Endothelial cell of umbilical vein (primary cell): Measurements from ENCODE around the gene KCTD16. TPM values are rescaled to one million over a fixed set of nuclear protein-coding genes. Genes with fewer than 3 reads are reported as not detected.

Source experiments
- BruUV-seq: library from RNA; stranded (reverse); fragments of 400-500 nt; replicated peaks from 2 replicates; lab custom pipeline; 2021; lab: Mats Ljungman, UMichigan
- CTCF ChIA-PET: fragments of 300-600, 350-600 bp; sonication (Branson Sonifier 250); formaldehyde crosslinking; loops from one replicate; lab custom pipeline; 2021; ENCODE audit warnings: antibody characterized with exemption, inconsistent platforms; lab: Charles Lee
- POLR2A ChIA-PET: fragments of 300-600, 350-600 bp; sonication (Branson Sonifier 250); formaldehyde crosslinking; loops from one replicate; lab custom pipeline; 2021; ENCODE audit warnings: antibody characterized with exemption, inconsistent platforms; lab: Charles Lee
- DNase-seq: peaks from one replicate; pipeline ENCODE4 v3.0.0-alpha.2; 2011; ENCODE audit warnings: low read depth, low spot score
- FAIRE-seq: peaks from 2 replicates; lab custom pipeline; 2011; peaks lifted over from hg19 to GRCh38; lab: Jason Lieb, UNC
- H2AFZ ChIP-seq: 2 replicates; pipeline ENCODE4 v1.6.0; 2012; ENCODE audit warnings: low read depth, low read length, control low read depth, inconsistent platforms
- H3K27ac ChIP-seq: 2 replicates; pipeline ENCODE4 v1.5.1; 2011; ENCODE audit warnings: low read depth, mild to moderate bottlenecking, control low read depth, low read length, moderate library complexity; ENCODE audit not compliant: insufficient read depth
- H3K27me3 ChIP-seq, 2 experiments: 2 replicates each; pipeline versions ENCODE4 v1.6.0 to v1.6.1; 2011; ENCODE audit warnings: low read length in 2 of 2, mixed read lengths in 1 of 2; ENCODE audit not compliant: control insufficient read depth in 2 of 2, insufficient read depth in 2 of 2
- H3K36me3 ChIP-seq, 2 experiments: 2 replicates in 1 of 2; 3 replicates in 1 of 2; pipeline ENCODE4 v1.5.1; 2011; ENCODE audit warnings: low read length in 2 of 2, mild to moderate bottlenecking in 1 of 2, moderate library complexity in 1 of 2; ENCODE audit not compliant: control insufficient read depth in 2 of 2, insufficient read depth in 2 of 2; ENCODE audit errors: extremely low read depth in 1 of 2
- H3K4me1 ChIP-seq: 3 replicates; pipeline ENCODE4 v1.5.1; 2011; ENCODE audit warnings: mild to moderate bottlenecking, low read length; ENCODE audit not compliant: control insufficient read depth, insufficient read depth; ENCODE audit errors: extremely low read depth
- H3K4me2 ChIP-seq: 2 replicates; pipeline ENCODE4 v1.6.1; 2011; ENCODE audit warnings: low read length, control low read depth, mixed read lengths; ENCODE audit not compliant: insufficient read depth
- H3K4me3 ChIP-seq, 3 experiments: fragments of 200-600 bp in 1 of 3; sonication (generic), shearing (Covaris generic) in 1 of 3; replicated peaks in 1 of 3; 2 replicates each; pipeline ENCODE4 v1.5.1; 2011 to 2016; ENCODE audit warnings: control low read depth in 3 of 3, low read length in 3 of 3, mild to moderate bottlenecking in 2 of 3, inconsistent platforms in 1 of 3, low read depth in 1 of 3, moderate library complexity in 1 of 3; ENCODE audit not compliant: insufficient read depth in 1 of 3
- H3K79me2 ChIP-seq: 2 replicates; pipeline ENCODE4 v1.6.0; 2012; ENCODE audit warnings: low read length, inconsistent platforms; ENCODE audit not compliant: control insufficient read depth, insufficient read depth
- H3K9ac ChIP-seq: replicated peaks from 2 replicates; pipeline ENCODE3; 2011; ENCODE audit warnings: low read length, control low read depth; ENCODE audit not compliant: insufficient read depth; ENCODE audit errors: extremely low read depth
- H3K9me1 ChIP-seq: replicated peaks from 3 replicates; pipeline ENCODE4 v1.6.0; 2011; ENCODE audit warnings: mild to moderate bottlenecking, low read length; ENCODE audit not compliant: control insufficient read depth, insufficient read depth; ENCODE audit errors: extremely low read depth
- H3K9me3 ChIP-seq: replicated peaks from 2 replicates; pipeline ENCODE4 v1.5.1; 2012; ENCODE audit warnings: low read length, inconsistent platforms; ENCODE audit not compliant: control insufficient read depth, insufficient read depth
- H4K20me1 ChIP-seq: replicated peaks from 2 replicates; pipeline ENCODE3; 2011; ENCODE audit warnings: mild to moderate bottlenecking, low read length; ENCODE audit not compliant: control insufficient read depth, insufficient read depth; ENCODE audit errors: extremely low read depth
- CTCF ChIP-seq, 2 donors: IDR thresholded peaks; 1 replicate in 1 of 2; 2 replicates in 1 of 2; pipeline ENCODE4 v1.5.1; 2011; ENCODE audit warnings: low read length in 2 of 2, mild to moderate bottlenecking in 2 of 2, moderate library complexity in 2 of 2, control low read depth in 1 of 2, inconsistent platforms in 1 of 2, low read depth in 1 of 2; ENCODE audit not compliant: insufficient read depth in 1 of 2; ENCODE audit errors: extremely low read depth in 1 of 2
- EZH2 ChIP-seq: IDR thresholded peaks from 2 replicates; pipeline ENCODE4 v1.6.1; 2012; ENCODE audit warnings: borderline replicate concordance, low read depth, mild to moderate bottlenecking, moderate library complexity, low read length, inconsistent platforms; ENCODE audit not compliant: severe bottlenecking
- FOS ChIP-seq: IDR thresholded peaks from 2 replicates; pipeline ENCODE4 v1.6.1; 2011; ENCODE audit warnings: mild to moderate bottlenecking, low read length, moderate library complexity, borderline replicate concordance; ENCODE audit not compliant: insufficient read depth
- GATA2 ChIP-seq: IDR thresholded peaks from 2 replicates; pipeline ENCODE4 v1.7.0; 2011; ENCODE audit warnings: low read depth, mild to moderate bottlenecking, moderate library complexity, mixed read lengths, low read length; ENCODE audit not compliant: insufficient read length, insufficient read depth
- JUN ChIP-seq: IDR thresholded peaks from 2 replicates; pipeline ENCODE4 v1.6.1; 2011; ENCODE audit warnings: borderline replicate concordance, low read depth; ENCODE audit not compliant: insufficient read length, insufficient read depth
- MAX ChIP-seq: IDR thresholded peaks from 2 replicates; pipeline ENCODE4 v1.6.1; 2011; ENCODE audit not compliant: insufficient read depth, insufficient read length
- MYC ChIP-seq: IDR thresholded peaks from one replicate; pipeline ENCODE4 v1.6.1; 2011; ENCODE audit warnings: mild to moderate bottlenecking, low read depth, low read length
- POLR2A ChIP-seq: IDR thresholded peaks from 2 replicates; pipeline ENCODE4 v1.6.1; 2012; ENCODE audit warnings: low read depth, mild to moderate bottlenecking, control low read depth, low read length
- POLR2AphosphoS5 ChIP-seq: IDR thresholded peaks from 2 replicates; pipeline ENCODE4 v1.6.1; 2012; ENCODE audit warnings: low read depth, mild to moderate bottlenecking, control low read depth, low read length, moderate library complexity; ENCODE audit not compliant: insufficient read depth
- dilution Hi-C: fragments of 300-500 bp; cut with MboI; formaldehyde crosslinking; loops from one replicate; pipeline ENCODE4 v1.15.0; 2019; ENCODE audit warnings: low sequenced_read_pairs; ENCODE audit not compliant: extremely low pct_ligation_motif_present
- intact Hi-C: fragments of 100-400 bp; cut with micrococcal nuclease; formaldehyde crosslinking; loops from one replicate; pipeline ENCODE4 v1.10.0; 2022
- polyA plus RNA-seq, 4 experiments: library from polyadenylated mRNA; depleted of rRNA in 3 of 4; stranded (reverse) in 3 of 4; unstranded in 1 of 4; fragments of >200 nt; gene quantifications; 2 replicates each; pipeline versions ENCODE4 v1.2.1 to v1.2.3, GENCODE V29; 2011 to 2012; ENCODE audit warnings: missing spikeins in 1 of 4
- total RNA-seq: library from RNA; stranded (reverse); gene quantifications from 2 replicates; pipeline ENCODE4 v1.2.3, GENCODE V29; 2021

KCTD16 gene
- total and polyA plus RNA-seq, 2 donors (not counting 3 experiments of a cell fraction or from before 2014, with no cell fraction given), result 0.21 to 0.49 TPM

- intact Hi-C loops, result no loop called here
- ChIA-PET CTCF (no interaction called here), POLR2A (no interaction called here)
- Histone ChIP-seq H4K20me1 (peaks cover 2% of the 10 kb centered on the region), H3K27ac (no peak overlapping the region), H3K9me3 (no peaks in the 10 kb centered on the region), H3K27me3 (no peaks in the 10 kb centered on the region), H3K4me3 (no peak overlapping the region), H3K4me2 (no peak overlapping the region), H3K36me3 (no peaks in the 10 kb centered on the region), H3K4me1 (no peaks in the 10 kb centered on the region), H2AFZ (no peak overlapping the region), H3K9ac (no peak overlapping the region), H3K79me2 (no peaks in the 10 kb centered on the region), H3K9me1 (no peaks in the 10 kb centered on the region)
- TF ChIP-seq MAX (no peak), MYC (no peak), JUN (no peak), EZH2 (no peak), FOS (no peak), GATA2 (no peak), POLR2A (no peak), POLR2AphosphoS5 (no peak), CTCF (IDR thresholded peaks at IDR 0.05; ENCODE audit: extremely low read depth in 1 of 2, insufficient read depth in 1 of 2, low read depth in 1 of 2, low read length in 2 of 2) (no peak)
- DNase-seq (no peak), FAIRE-seq (no peak)
- BruUV-seq, result no TSS peak
- dilution Hi-C loops, result no loop called here
Measured at GRCh38 chr5:144249755-144250464, 79.2 kb downstream of the KCTD16 start.
